Astrocyte of the cerebellum (primary cell): Measurements from ENCODE around the gene GRID1.

Experiments used
- DNase-seq: peaks from one replicate; pipeline ENCODE4 v3.0.0-alpha.2; 2011; ENCODE audit warnings: low read depth
- H3K4me3 ChIP-seq: 2 replicates; pipeline ENCODE4 v1.5.1; 2011; ENCODE audit warnings: mild to moderate bottlenecking, low read depth, low read length, moderate library complexity
- in situ Hi-C: cut with HindIII; loops from 2 replicates; pipeline ENCODE4 v1.10.0; 2017; ENCODE audit warnings: low sequenced_read_pairs
- TF ChIP-seq, protein P1 (sequence below): IDR thresholded peaks from 2 replicates; pipeline ENCODE4 v1.5.1; 2012; ENCODE audit warnings: low read length, low read depth, moderate library complexity, mild to moderate bottlenecking; ENCODE audit errors: missing control alignments

The GRID1 gene

DNA sequence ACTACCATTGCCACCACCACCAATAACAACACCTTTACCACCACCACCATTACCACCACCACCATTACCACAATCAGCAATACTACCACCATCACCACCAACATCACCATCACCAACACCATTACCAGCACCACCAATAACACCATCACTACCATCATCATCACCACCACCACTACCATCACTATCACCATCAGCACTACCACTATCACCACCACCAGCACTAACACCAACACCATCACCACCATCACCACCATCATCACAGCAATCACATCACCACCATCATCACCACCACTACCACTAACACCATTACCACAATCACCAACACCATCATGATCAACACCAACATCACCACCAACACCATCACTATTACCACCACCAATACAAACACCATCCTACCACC lies 249.5 kb downstream of the GRID1 start:
- TF ChIP-seq, protein P1, sequence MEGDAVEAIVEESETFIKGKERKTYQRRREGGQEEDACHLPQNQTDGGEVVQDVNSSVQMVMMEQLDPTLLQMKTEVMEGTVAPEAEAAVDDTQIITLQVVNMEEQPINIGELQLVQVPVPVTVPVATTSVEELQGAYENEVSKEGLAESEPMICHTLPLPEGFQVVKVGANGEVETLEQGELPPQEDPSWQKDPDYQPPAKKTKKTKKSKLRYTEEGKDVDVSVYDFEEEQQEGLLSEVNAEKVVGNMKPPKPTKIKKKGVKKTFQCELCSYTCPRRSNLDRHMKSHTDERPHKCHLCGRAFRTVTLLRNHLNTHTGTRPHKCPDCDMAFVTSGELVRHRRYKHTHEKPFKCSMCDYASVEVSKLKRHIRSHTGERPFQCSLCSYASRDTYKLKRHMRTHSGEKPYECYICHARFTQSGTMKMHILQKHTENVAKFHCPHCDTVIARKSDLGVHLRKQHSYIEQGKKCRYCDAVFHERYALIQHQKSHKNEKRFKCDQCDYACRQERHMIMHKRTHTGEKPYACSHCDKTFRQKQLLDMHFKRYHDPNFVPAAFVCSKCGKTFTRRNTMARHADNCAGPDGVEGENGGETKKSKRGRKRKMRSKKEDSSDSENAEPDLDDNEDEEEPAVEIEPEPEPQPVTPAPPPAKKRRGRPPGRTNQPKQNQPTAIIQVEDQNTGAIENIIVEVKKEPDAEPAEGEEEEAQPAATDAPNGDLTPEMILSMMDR: no peak
- no peak overlapping the region for H3K4me3 ChIP-seq
- no peak for DNase-seq
- in situ Hi-C loops: no loop called here

DNA sequence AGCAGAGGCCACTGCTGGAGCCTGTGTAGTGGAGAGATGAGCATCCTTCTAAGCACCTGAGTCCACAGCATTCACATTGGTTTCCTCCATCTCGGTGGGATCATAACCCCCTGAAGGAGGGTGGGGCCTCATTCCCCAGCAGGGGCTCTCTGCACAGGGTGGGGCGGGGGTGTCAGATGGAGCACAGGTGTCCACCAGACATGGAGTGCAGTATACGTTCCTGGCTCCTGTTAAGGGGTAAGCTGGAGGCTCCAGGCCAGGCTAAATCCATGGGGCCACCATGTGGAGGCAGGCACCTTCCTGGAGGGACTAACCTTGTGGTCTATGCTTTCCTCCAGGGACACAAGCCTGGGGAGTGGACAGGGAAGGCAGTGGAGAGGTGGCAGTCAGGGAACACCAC lies 252.6 kb downstream of the GRID1 start:
- TF ChIP-seq, protein P1: no peak
- in situ Hi-C loops: no loop called here

DNA sequence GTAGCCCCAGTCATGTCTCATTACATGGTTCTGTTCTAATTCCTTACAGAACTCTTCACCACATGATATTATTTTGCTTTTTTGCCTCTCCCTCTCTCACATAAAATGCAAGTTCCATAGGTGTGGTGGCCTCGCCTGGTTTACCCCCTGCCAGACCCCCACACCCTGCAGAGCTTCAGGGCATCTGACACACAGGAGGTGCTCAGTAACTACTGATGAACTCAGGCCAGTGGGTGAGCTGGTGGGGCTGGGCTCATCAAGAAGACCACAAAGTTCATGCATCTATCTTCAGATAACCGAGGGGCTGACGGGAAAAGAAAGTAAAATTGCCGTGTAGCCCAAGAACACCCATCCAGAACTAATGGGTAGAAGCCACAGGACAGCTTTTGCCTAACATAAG lies 253.1 kb downstream of the GRID1 start:
- no peak for DNase-seq
- TF ChIP-seq, protein P1: no peak
- in situ Hi-C loops: no loop called here
- no peak overlapping the region for H3K4me3 ChIP-seq

More for the DNA sequence above, 252.6 kb downstream of the GRID1 start:
- no peak overlapping the region for H3K4me3 ChIP-seq
- no peak for DNase-seq

DNA sequence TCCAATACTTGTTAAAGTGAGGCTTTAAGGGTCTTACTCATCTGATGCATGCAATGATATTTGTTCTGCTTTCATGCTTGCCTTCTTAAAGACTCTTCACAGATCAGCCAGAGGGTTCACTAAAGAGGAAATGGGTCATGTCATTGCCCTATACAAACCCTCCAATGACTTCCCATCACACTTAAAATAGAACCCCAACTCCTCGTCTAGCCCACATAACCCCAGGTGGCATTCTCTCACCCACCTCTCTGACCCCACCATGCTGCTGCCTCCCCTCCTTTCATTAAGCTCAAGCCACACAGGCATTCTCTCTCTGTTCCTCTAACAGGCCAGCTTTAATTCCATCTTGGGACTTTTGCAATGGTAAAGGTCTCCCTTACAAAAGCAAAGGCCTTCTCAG lies 253.6 kb downstream of the GRID1 start:
- H3K4me3 ChIP-seq: no peak overlapping the region
- in situ Hi-C loops: no loop called here
- TF ChIP-seq, protein P1: no peak
- no peak for DNase-seq

DNA sequence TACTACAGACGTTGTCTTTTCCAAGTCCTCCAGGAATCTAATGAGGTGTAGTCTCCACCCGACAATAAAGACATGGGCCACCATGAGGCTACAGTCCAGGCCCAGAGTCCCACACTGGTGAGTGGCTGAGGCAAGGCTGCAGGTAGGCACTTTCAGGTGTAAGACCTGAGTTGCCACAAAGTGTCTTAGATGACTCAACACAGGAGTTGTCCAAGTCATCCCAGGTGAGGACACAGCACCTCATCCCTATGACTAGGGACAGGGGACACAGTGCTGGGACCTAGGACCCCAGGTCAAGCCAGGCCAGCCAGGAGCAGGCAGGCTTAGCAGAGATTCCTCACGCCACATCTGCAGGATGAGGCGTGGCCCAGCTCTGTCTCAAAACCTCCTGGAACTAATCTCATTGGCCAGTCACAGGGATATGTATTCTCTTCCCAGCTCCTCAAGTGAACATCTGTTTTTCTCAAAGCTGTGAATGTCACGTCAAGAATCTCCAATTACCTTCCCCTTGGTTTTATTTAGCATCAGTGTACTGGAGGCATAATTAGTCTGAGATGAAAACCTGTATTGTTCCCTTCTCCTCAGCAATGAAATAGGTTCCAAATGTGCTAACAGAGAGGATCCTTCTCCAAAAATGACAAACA lies 254.6 kb downstream of the GRID1 start:
- in situ Hi-C loops: no loop called here

DNA sequence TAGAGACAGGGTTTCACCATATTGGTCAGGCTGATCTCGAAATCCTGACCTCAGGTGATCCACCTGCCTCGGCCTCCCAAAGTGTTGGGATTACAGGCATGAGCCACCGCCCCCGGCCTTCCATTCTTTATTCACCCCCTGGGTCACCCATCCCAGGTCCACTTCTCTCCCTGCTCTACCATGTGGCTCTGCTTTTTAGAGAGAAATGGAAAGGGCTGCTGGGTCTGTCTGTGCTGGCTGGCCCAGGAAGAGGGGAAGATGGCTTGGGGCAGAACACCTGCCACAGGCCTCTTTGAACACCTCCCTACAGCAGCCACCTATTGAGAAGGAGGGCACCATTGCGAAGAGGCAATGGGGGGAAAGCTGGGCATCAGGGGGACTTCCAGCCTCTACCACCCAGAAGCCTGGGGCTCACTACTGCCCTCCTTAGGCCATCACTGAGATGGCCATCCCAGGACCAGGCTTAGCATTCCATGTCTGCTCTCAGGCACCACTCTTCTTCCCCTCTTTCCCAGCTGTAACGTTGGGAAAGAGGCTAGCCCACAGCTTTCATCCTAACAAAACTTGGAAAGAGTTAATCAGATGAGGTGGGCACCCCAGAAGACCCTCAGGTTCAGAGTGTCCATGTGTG lies 256.3 kb downstream of the GRID1 start:
- in situ Hi-C loops: no loop called here
- H3K4me3 ChIP-seq: no peak overlapping the region
- TF ChIP-seq, protein P1: no peak
- DNase-seq: no peak

More for the DNA sequence above, 254.6 kb downstream of the GRID1 start:
- no peak overlapping the region for H3K4me3 ChIP-seq
- no peak for DNase-seq
- TF ChIP-seq, protein P1: no peak
